H1 (cell line): ENCODE data around the gene RSPH6A.

Source experiments
- CEBPB ChIP-seq: IDR thresholded peaks from 2 replicates; pipeline ENCODE4 v1.6.1; 2012; ENCODE audit warnings: low read depth, low read length
- CTCF ChIP-seq, 3 experiments: IDR thresholded peaks; 1 replicate in 2 of 3; 2 replicates in 1 of 3; pipeline versions ENCODE4 v1.5.1 to v1.6.1; 2011; ENCODE audit warnings: low read length in 3 of 3, mild to moderate bottlenecking in 3 of 3, inconsistent platforms in 2 of 3, low read depth in 1 of 3, moderate library complexity in 1 of 3; ENCODE audit not compliant: insufficient read depth in 1 of 3; ENCODE audit errors: control extremely low read depth in 1 of 3
- EP300 ChIP-seq, 2 experiments: IDR thresholded peaks; 1 replicate in 1 of 2; 2 replicates in 1 of 2; pipeline ENCODE4 v1.6.1; 2011 to 2012; ENCODE audit warnings: low read depth in 2 of 2, low read length in 2 of 2, mild to moderate bottlenecking in 2 of 2, borderline replicate concordance in 1 of 2, inconsistent platforms in 1 of 2, moderate library complexity in 1 of 2
- MAX ChIP-seq: IDR thresholded peaks from 2 replicates; pipeline ENCODE4 v1.6.1; 2012; ENCODE audit warnings: inconsistent platforms
- POLR2AphosphoS5 ChIP-seq: IDR thresholded peaks from 2 replicates; pipeline ENCODE4 v1.6.1; 2011; ENCODE audit warnings: low read depth, low read length
- RAD21 ChIP-seq, 2 experiments: IDR thresholded peaks in 1 of 2; conservative IDR thresholded peaks in 1 of 2; 2 replicates each; pipeline ENCODE4 v1.6.1; 2011; ENCODE audit warnings: low read depth in 2 of 2, low read length in 2 of 2, improper control_type of control experiment in 1 of 2, inconsistent platforms in 1 of 2, mild to moderate bottlenecking in 1 of 2, moderate library complexity in 1 of 2
- RBBP5 ChIP-seq: IDR thresholded peaks from 2 replicates; pipeline ENCODE4 v1.7.1; 2012; ENCODE audit warnings: low read depth, mild to moderate bottlenecking, inconsistent platforms, low read length, moderate library complexity, borderline replicate concordance
- SP1 ChIP-seq: IDR thresholded peaks from 2 replicates; pipeline ENCODE4 v1.6.1; 2011; ENCODE audit warnings: low read depth, low read length
- USF2 ChIP-seq: IDR thresholded peaks from 2 replicates; pipeline ENCODE4 v1.6.1; 2011; ENCODE audit warnings: low read length, improper control_type of control experiment

GRCh38 chr19:45790942-45791341, 24.2 kb downstream of the RSPH6A start:
- TF ChIP-seq SP1 (no peak), RBBP5 (no peak), MAX (no peak), POLR2AphosphoS5 (no peak), RAD21 (IDR thresholded peaks at IDR 0.05 in 1 of 2, conservative IDR thresholded peaks at IDR 0.05 in 1 of 2; ENCODE audit: low read depth in 2 of 2, low read length in 2 of 2) (no peak), USF2 (no peak), CTCF (IDR thresholded peaks at IDR 0.05; ENCODE audit: control extremely low read depth in 1 of 3, insufficient read depth in 1 of 3, low read depth in 1 of 3, low read length in 3 of 3) (no peak), CEBPB (no peak), EP300 (IDR thresholded peaks at IDR 0.05; ENCODE audit: borderline replicate concordance in 1 of 2, low read depth in 2 of 2, low read length in 2 of 2) (no peak)
